ENCODE measurements around the gene HEBP2. TPM values are rescaled to one million over a fixed set of nuclear protein-coding genes. Genes with fewer than 3 reads are reported as not detected.

HEBP2 gene
- total and polyA plus RNA-seq, 12 donors = 22.3 to 76.9 (median 49.8) TPM

- peak in 6 of 7 donors; percentile 56 to 83 (median 70) for DNase-seq
- H3K27ac ChIP-seq = peak overlapping the region in 2 of 5 donors; percentile 18 to 46
- no peak for TF ChIP-seq CTCF (IDR thresholded peaks at IDR 0.05)
- no peak for TF ChIP-seq POLR2A (IDR thresholded peaks at IDR 0.05)
- intact Hi-C loops (cut with DNase I) = no loop called here
- peaks cover 7 to 15% of the 10 kb centered on the region in 2 donors for H3K4me1 ChIP-seq (replicated peaks in 1 of 2)
- no peak overlapping the region for H3K4me3 ChIP-seq
- no peaks in the 10 kb centered on the region for H3K9me3 ChIP-seq (replicated peaks in 1 of 3)
- H3K36me3 ChIP-seq (replicated peaks in 1 of 2) = peaks cover 0 to 74% of the 10 kb centered on the region in 2 donors
- WGBS, 4 donors = 68 to 75% (median 71%) methylated on average over 8 of the region's 8 CpGs
- H3K27me3 ChIP-seq = no peaks in the 10 kb centered on the region
Measured at GRCh38 chr6:138410048-138410735, 6.2 kb downstream of the HEBP2 start.

- intact Hi-C loops (cut with DNase I) = no loop called here
- peaks cover 7 to 12% of the 10 kb centered on the region in 2 donors for H3K4me1 ChIP-seq (replicated peaks in 1 of 2)
- WGBS, 4 donors = 83 to 87% (median 85%) methylated on average over 6 of the region's 6 CpGs
- H3K27me3 ChIP-seq = no peaks in the 10 kb centered on the region
- no peaks in the 10 kb centered on the region for H3K9me3 ChIP-seq (replicated peaks in 1 of 3)
- H3K27ac ChIP-seq = peak overlapping the region in 2 of 5 donors; percentile 26 to 46
- no peak for TF ChIP-seq CTCF (IDR thresholded peaks at IDR 0.05)
- no peak for TF ChIP-seq POLR2A (IDR thresholded peaks at IDR 0.05)
- no peak for DNase-seq
- peaks cover 0 to 69% of the 10 kb centered on the region in 2 donors for H3K36me3 ChIP-seq (replicated peaks in 1 of 2)
- no peak overlapping the region for H3K4me3 ChIP-seq
Measured at GRCh38 chr6:138410972-138411880, 7.2 kb downstream of the HEBP2 start.

GRCh38 chr6:138415125-138415524, 11.1 kb downstream of the HEBP2 start:
- intact Hi-C loops (cut with DNase I) = no loop called here

More at GRCh38 chr6:138415125-138415524, 11.1 kb downstream of the HEBP2 start:
- WGBS, 4 donors = 77 to 88% (median 85%) methylated on average over 5 of the region's 5 CpGs
- H3K27ac ChIP-seq = no peak overlapping the region
- H3K4me1 ChIP-seq (replicated peaks in 1 of 2) = peaks cover 7 to 9% of the 10 kb centered on the region in 2 donors
- no peak overlapping the region for H3K4me3 ChIP-seq
- no peak for DNase-seq
- H3K9me3 ChIP-seq (replicated peaks in 1 of 3) = no peaks in the 10 kb centered on the region
- no peaks in the 10 kb centered on the region for H3K27me3 ChIP-seq
- TF ChIP-seq POLR2A (IDR thresholded peaks at IDR 0.05) = no peak
- TF ChIP-seq CTCF (IDR thresholded peaks at IDR 0.05) = no peak
- H3K36me3 ChIP-seq (replicated peaks in 1 of 2) = peaks cover 0 to 31% of the 10 kb centered on the region in 2 donors
